Rectal smooth muscle tissue (tissue), 1 donor: ENCODE measurements around the gene ARHGAP28.
"Not testable (repeated sequence)": the region's sequence is repeated elsewhere in the genome, so short reads cannot be mapped to it uniquely, and the experiment has no call there.

Source experiments
- H3K27ac ChIP-seq: one replicate; pipeline ENCODE4 v1.7.0; 2013; ENCODE audit warnings: low read depth, low read length, inconsistent platforms
- H3K27me3 ChIP-seq: one replicate; pipeline ENCODE4 v1.7.0; 2013; ENCODE audit warnings: low read length; ENCODE audit not compliant: control insufficient read depth, insufficient read depth
- H3K36me3 ChIP-seq: one replicate; pipeline ENCODE4 v1.7.0; 2013; ENCODE audit warnings: low read length; ENCODE audit not compliant: control insufficient read depth, insufficient read depth
- H3K4me1 ChIP-seq: one replicate; pipeline ENCODE4 v1.7.0; 2013; ENCODE audit warnings: low read length; ENCODE audit not compliant: control insufficient read depth, insufficient read depth
- H3K4me3 ChIP-seq: one replicate; pipeline ENCODE4 v1.7.0; 2013; ENCODE audit warnings: low read length
- H3K9ac ChIP-seq: one replicate; pipeline ENCODE4 v1.7.0; 2013; ENCODE audit warnings: low read length

Gene ARHGAP28

GRCh38 chr18:6938003-6938402 lies 208.5 kb downstream of the ARHGAP28 start:
- Histone ChIP-seq H3K27me3 (no peaks in the 10 kb centered on the region), H3K36me3 (no peaks in the 10 kb centered on the region), H3K4me3 (no peak overlapping the region), H3K27ac (no peak overlapping the region), H3K9ac (no peak overlapping the region), H3K4me1 (no peaks in the 10 kb centered on the region)

- not testable (repeated sequence) for H3K9ac ChIP-seq, H3K36me3 ChIP-seq, H3K27me3 ChIP-seq, H3K4me1 ChIP-seq, H3K27ac ChIP-seq, H3K4me3 ChIP-seq
Measured at GRCh38 chr18:6938403-6938802, 208.9 kb downstream of the ARHGAP28 start.

- no peaks in the 10 kb centered on the region for H3K36me3 ChIP-seq
- H3K9ac ChIP-seq, result no peak overlapping the region
- H3K27ac ChIP-seq, result no peak overlapping the region
- no peak overlapping the region for H3K4me3 ChIP-seq
- no peaks in the 10 kb centered on the region for H3K4me1 ChIP-seq
- no peaks in the 10 kb centered on the region for H3K27me3 ChIP-seq
Measured at GRCh38 chr18:6939972-6940371, 210.5 kb downstream of the ARHGAP28 start.

GRCh38 chr18:6940451-6940850 lies 210.9 kb downstream of the ARHGAP28 start:
- no peak overlapping the region for H3K27ac ChIP-seq
- no peak overlapping the region for H3K4me3 ChIP-seq
- H3K36me3 ChIP-seq, result no peaks in the 10 kb centered on the region
- H3K4me1 ChIP-seq, result no peaks in the 10 kb centered on the region
- H3K9ac ChIP-seq, result no peak overlapping the region
- H3K27me3 ChIP-seq, result no peaks in the 10 kb centered on the region

- Histone ChIP-seq H3K36me3 (no peaks in the 10 kb centered on the region), H3K4me3 (no peak overlapping the region), H3K9ac (no peak overlapping the region), H3K4me1 (no peaks in the 10 kb centered on the region), H3K27ac (no peak overlapping the region), H3K27me3 (no peaks in the 10 kb centered on the region)
Measured at GRCh38 chr18:6941996-6942395, 212.5 kb downstream of the ARHGAP28 start.

- Histone ChIP-seq H3K9ac (no peak overlapping the region), H3K4me3 (no peak overlapping the region), H3K27ac (no peak overlapping the region), H3K27me3 (no peaks in the 10 kb centered on the region), H3K4me1 (no peaks in the 10 kb centered on the region), H3K36me3 (no peaks in the 10 kb centered on the region)
Measured at GRCh38 chr18:6942742-6943141, 213.2 kb downstream of the ARHGAP28 start.

GRCh38 chr18:6943143-6943542 lies 213.6 kb downstream of the ARHGAP28 start:
- H3K4me1 ChIP-seq, result no peaks in the 10 kb centered on the region
- H3K27me3 ChIP-seq, result no peaks in the 10 kb centered on the region
- H3K9ac ChIP-seq, result no peak overlapping the region
- no peaks in the 10 kb centered on the region for H3K36me3 ChIP-seq
- no peak overlapping the region for H3K4me3 ChIP-seq
- H3K27ac ChIP-seq, result no peak overlapping the region

- Histone ChIP-seq H3K4me3 (peak overlapping the region; percentile 14), H3K9ac (no peak overlapping the region), H3K27me3 (no peaks in the 10 kb centered on the region), H3K27ac (no peak overlapping the region), H3K36me3 (no peaks in the 10 kb centered on the region), H3K4me1 (no peaks in the 10 kb centered on the region)
Measured at GRCh38 chr18:6947338-6948030, 218.0 kb downstream of the ARHGAP28 start.

- Histone ChIP-seq H3K27me3 (no peaks in the 10 kb centered on the region), H3K27ac (no peak overlapping the region), H3K36me3 (no peaks in the 10 kb centered on the region), H3K4me3 (no peak overlapping the region), H3K9ac (no peak overlapping the region), H3K4me1 (no peaks in the 10 kb centered on the region)
Measured at GRCh38 chr18:6948281-6949055, 219.0 kb downstream of the ARHGAP28 start.

GRCh38 chr18:6949800-6950586 lies 220.5 kb downstream of the ARHGAP28 start:
- H3K4me1 ChIP-seq, result no peaks in the 10 kb centered on the region
- H3K27ac ChIP-seq, result no peak overlapping the region
- no peak overlapping the region for H3K9ac ChIP-seq
- no peaks in the 10 kb centered on the region for H3K27me3 ChIP-seq
- no peak overlapping the region for H3K4me3 ChIP-seq
- H3K36me3 ChIP-seq, result no peaks in the 10 kb centered on the region

- H3K9ac ChIP-seq, result no peak overlapping the region
- H3K27ac ChIP-seq, result no peak overlapping the region
- no peak overlapping the region for H3K4me3 ChIP-seq
- H3K36me3 ChIP-seq, result no peaks in the 10 kb centered on the region
- no peaks in the 10 kb centered on the region for H3K4me1 ChIP-seq
- H3K27me3 ChIP-seq, result no peaks in the 10 kb centered on the region
Measured at GRCh38 chr18:6950641-6951040, 221.1 kb downstream of the ARHGAP28 start.

- Histone ChIP-seq H3K9ac (no peak overlapping the region), H3K27me3 (no peaks in the 10 kb centered on the region), H3K36me3 (no peaks in the 10 kb centered on the region), H3K27ac (no peak overlapping the region), H3K4me1 (no peaks in the 10 kb centered on the region), H3K4me3 (no peak overlapping the region)
Measured at GRCh38 chr18:6951336-6952090, 222.0 kb downstream of the ARHGAP28 start.
